ENCODE data around the gene CD19.

- TF ChIP-seq CTCF (IDR thresholded peaks at IDR 0.05) (no peak), POLR2A (IDR thresholded peaks at IDR 0.05) (no peak)
Measured at GRCh38 chr16:28967156-28967555, 35.4 kb downstream of the CD19 start.
